ENCODE data around the gene CTSC.

DNA sequence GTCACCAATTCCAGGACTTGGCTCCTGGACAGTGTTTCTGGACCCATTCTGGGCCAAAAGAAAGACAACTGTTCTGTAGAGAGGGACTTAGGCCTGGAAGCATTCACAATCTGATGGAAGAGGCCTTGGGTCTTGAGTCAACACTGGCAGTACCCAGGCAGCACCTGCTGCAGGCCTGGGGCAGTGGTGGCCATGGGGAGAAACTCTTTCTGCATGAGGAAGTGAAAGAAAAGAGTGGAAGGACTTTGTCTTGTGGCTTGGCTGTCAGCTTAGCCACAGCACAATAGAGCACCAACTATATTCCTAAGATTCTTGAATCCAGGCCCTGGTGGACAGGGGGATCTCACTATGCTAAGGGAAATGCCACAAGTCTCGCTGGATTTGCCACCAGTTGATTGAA is 70.6 kb downstream of the CTSC start:
- TF ChIP-seq EP300 (IDR thresholded peaks at IDR 0.05), result no peak
- no peak for TF ChIP-seq POLR2A (IDR thresholded peaks at IDR 0.05)
- TF ChIP-seq POLR2AphosphoS5 (IDR thresholded peaks at IDR 0.05), result no peak
